Endothelial cell of umbilical vein (primary cell): ENCODE results near the gene BORCS6. TPM values are rescaled to one million over a fixed set of nuclear protein-coding genes. Genes with fewer than 3 reads are reported as not detected.

Source experiments
- Bru-seq: library from RNA; stranded (reverse); fragments of 400-500 nt; gene quantifications from one replicate; lab custom pipeline; 2021; lab: Mats Ljungman, UMichigan
- BruChase-seq, 2 experiments: library from RNA; stranded (reverse); fragments of 400-500 nt; gene quantifications; one replicate each; lab custom pipeline; 2021; lab: Mats Ljungman, UMichigan
- BruUV-seq: library from RNA; stranded (reverse); fragments of 400-500 nt; replicated peaks from 2 replicates; lab custom pipeline; 2021; lab: Mats Ljungman, UMichigan
- CTCF ChIA-PET: fragments of 300-600, 350-600 bp; sonication (Branson Sonifier 250); formaldehyde crosslinking; loops from one replicate; lab custom pipeline; 2021; ENCODE audit warnings: antibody characterized with exemption, inconsistent platforms; lab: Charles Lee
- POLR2A ChIA-PET: fragments of 300-600, 350-600 bp; sonication (Branson Sonifier 250); formaldehyde crosslinking; loops from one replicate; lab custom pipeline; 2021; ENCODE audit warnings: antibody characterized with exemption, inconsistent platforms; lab: Charles Lee
- DNase-seq: peaks from one replicate; pipeline ENCODE4 v3.0.0-alpha.2; 2011; ENCODE audit warnings: low read depth, low spot score
- FAIRE-seq: peaks from 2 replicates; lab custom pipeline; 2011; peaks lifted over from hg19 to GRCh38; lab: Jason Lieb, UNC
- H2AFZ ChIP-seq: 2 replicates; pipeline ENCODE4 v1.6.0; 2012; ENCODE audit warnings: low read depth, low read length, control low read depth, inconsistent platforms
- H3K27ac ChIP-seq: 2 replicates; pipeline ENCODE4 v1.5.1; 2011; ENCODE audit warnings: low read depth, mild to moderate bottlenecking, control low read depth, low read length, moderate library complexity; ENCODE audit not compliant: insufficient read depth
- H3K27me3 ChIP-seq, 2 experiments: 2 replicates each; pipeline versions ENCODE4 v1.6.0 to v1.6.1; 2011; ENCODE audit warnings: low read length in 2 of 2, mixed read lengths in 1 of 2; ENCODE audit not compliant: control insufficient read depth in 2 of 2, insufficient read depth in 2 of 2
- H3K36me3 ChIP-seq, 2 experiments: 2 replicates in 1 of 2; 3 replicates in 1 of 2; pipeline ENCODE4 v1.5.1; 2011; ENCODE audit warnings: low read length in 2 of 2, mild to moderate bottlenecking in 1 of 2, moderate library complexity in 1 of 2; ENCODE audit not compliant: control insufficient read depth in 2 of 2, insufficient read depth in 2 of 2; ENCODE audit errors: extremely low read depth in 1 of 2
- H3K4me1 ChIP-seq: 3 replicates; pipeline ENCODE4 v1.5.1; 2011; ENCODE audit warnings: mild to moderate bottlenecking, low read length; ENCODE audit not compliant: control insufficient read depth, insufficient read depth; ENCODE audit errors: extremely low read depth
- H3K4me2 ChIP-seq: 2 replicates; pipeline ENCODE4 v1.6.1; 2011; ENCODE audit warnings: low read length, control low read depth, mixed read lengths; ENCODE audit not compliant: insufficient read depth
- H3K4me3 ChIP-seq, 3 experiments: fragments of 200-600 bp in 1 of 3; sonication (generic), shearing (Covaris generic) in 1 of 3; replicated peaks in 1 of 3; 2 replicates each; pipeline ENCODE4 v1.5.1; 2011 to 2016; ENCODE audit warnings: control low read depth in 3 of 3, low read length in 3 of 3, mild to moderate bottlenecking in 2 of 3, inconsistent platforms in 1 of 3, low read depth in 1 of 3, moderate library complexity in 1 of 3; ENCODE audit not compliant: insufficient read depth in 1 of 3
- H3K79me2 ChIP-seq: 2 replicates; pipeline ENCODE4 v1.6.0; 2012; ENCODE audit warnings: low read length, inconsistent platforms; ENCODE audit not compliant: control insufficient read depth, insufficient read depth
- H3K9ac ChIP-seq: replicated peaks from 2 replicates; pipeline ENCODE3; 2011; ENCODE audit warnings: low read length, control low read depth; ENCODE audit not compliant: insufficient read depth; ENCODE audit errors: extremely low read depth
- H3K9me1 ChIP-seq: replicated peaks from 3 replicates; pipeline ENCODE4 v1.6.0; 2011; ENCODE audit warnings: mild to moderate bottlenecking, low read length; ENCODE audit not compliant: control insufficient read depth, insufficient read depth; ENCODE audit errors: extremely low read depth
- H3K9me3 ChIP-seq: replicated peaks from 2 replicates; pipeline ENCODE4 v1.5.1; 2012; ENCODE audit warnings: low read length, inconsistent platforms; ENCODE audit not compliant: control insufficient read depth, insufficient read depth
- H4K20me1 ChIP-seq: replicated peaks from 2 replicates; pipeline ENCODE3; 2011; ENCODE audit warnings: mild to moderate bottlenecking, low read length; ENCODE audit not compliant: control insufficient read depth, insufficient read depth; ENCODE audit errors: extremely low read depth
- CTCF ChIP-seq, 2 donors: IDR thresholded peaks; 1 replicate in 1 of 2; 2 replicates in 1 of 2; pipeline ENCODE4 v1.5.1; 2011; ENCODE audit warnings: low read length in 2 of 2, mild to moderate bottlenecking in 2 of 2, moderate library complexity in 2 of 2, control low read depth in 1 of 2, inconsistent platforms in 1 of 2, low read depth in 1 of 2; ENCODE audit not compliant: insufficient read depth in 1 of 2; ENCODE audit errors: extremely low read depth in 1 of 2
- EZH2 ChIP-seq: IDR thresholded peaks from 2 replicates; pipeline ENCODE4 v1.6.1; 2012; ENCODE audit warnings: borderline replicate concordance, low read depth, mild to moderate bottlenecking, moderate library complexity, low read length, inconsistent platforms; ENCODE audit not compliant: severe bottlenecking
- FOS ChIP-seq: IDR thresholded peaks from 2 replicates; pipeline ENCODE4 v1.6.1; 2011; ENCODE audit warnings: mild to moderate bottlenecking, low read length, moderate library complexity, borderline replicate concordance; ENCODE audit not compliant: insufficient read depth
- GATA2 ChIP-seq: IDR thresholded peaks from 2 replicates; pipeline ENCODE4 v1.7.0; 2011; ENCODE audit warnings: low read depth, mild to moderate bottlenecking, moderate library complexity, mixed read lengths, low read length; ENCODE audit not compliant: insufficient read length, insufficient read depth
- JUN ChIP-seq: IDR thresholded peaks from 2 replicates; pipeline ENCODE4 v1.6.1; 2011; ENCODE audit warnings: borderline replicate concordance, low read depth; ENCODE audit not compliant: insufficient read length, insufficient read depth
- MAX ChIP-seq: IDR thresholded peaks from 2 replicates; pipeline ENCODE4 v1.6.1; 2011; ENCODE audit not compliant: insufficient read depth, insufficient read length
- MYC ChIP-seq: IDR thresholded peaks from one replicate; pipeline ENCODE4 v1.6.1; 2011; ENCODE audit warnings: mild to moderate bottlenecking, low read depth, low read length
- POLR2A ChIP-seq: IDR thresholded peaks from 2 replicates; pipeline ENCODE4 v1.6.1; 2012; ENCODE audit warnings: low read depth, mild to moderate bottlenecking, control low read depth, low read length
- POLR2AphosphoS5 ChIP-seq: IDR thresholded peaks from 2 replicates; pipeline ENCODE4 v1.6.1; 2012; ENCODE audit warnings: low read depth, mild to moderate bottlenecking, control low read depth, low read length, moderate library complexity; ENCODE audit not compliant: insufficient read depth
- dilution Hi-C: fragments of 300-500 bp; cut with MboI; formaldehyde crosslinking; loops from one replicate; pipeline ENCODE4 v1.15.0; 2019; ENCODE audit warnings: low sequenced_read_pairs; ENCODE audit not compliant: extremely low pct_ligation_motif_present
- intact Hi-C: fragments of 100-400 bp; cut with micrococcal nuclease; formaldehyde crosslinking; loops from one replicate; pipeline ENCODE4 v1.10.0; 2022
- long read RNA-seq: library from polyadenylated mRNA; stranded (forward); transcript quantifications from one replicate; pipeline ENCODE4 v2.0.0, GENCODE V29; 2021
- polyA minus RNA-seq, 3 experiments: library from RNA; depleted of rRNA, polyadenylated mRNA; stranded (reverse); fragments of >200 nt; gene quantifications; 1 replicate in 1 of 3; 2 replicates in 2 of 3; pipeline ENCODE4 v1.2.3, GENCODE V29; 2011
- polyA plus RNA-seq, 4 experiments: library from polyadenylated mRNA; depleted of rRNA in 3 of 4; stranded (reverse) in 3 of 4; unstranded in 1 of 4; fragments of >200 nt; gene quantifications; 2 replicates each; pipeline versions ENCODE4 v1.2.1 to v1.2.3, GENCODE V29; 2011 to 2012; ENCODE audit warnings: missing spikeins in 1 of 4
- total RNA-seq: library from RNA; stranded (reverse); gene quantifications from 2 replicates; pipeline ENCODE4 v1.2.3, GENCODE V29; 2021

Gene BORCS6
- 8.3 and 9.0 TPM in 2 replicates for total RNA-seq
- polyA plus RNA-seq = 8.0 and 9.7 TPM in 2 replicates
- polyA plus RNA-seq (2011; cell fraction: cytosol; rRNA removed) = 4.8 and 6.6 TPM in 2 replicates
- 2.5 and 2.8 TPM in 2 replicates for polyA plus RNA-seq (2011; cell fraction: nucleus; rRNA removed)
- 3.7 and 4.4 TPM in 2 replicates for polyA plus RNA-seq (2012)
- 3.1 and 4.6 TPM in 2 replicates for polyA minus RNA-seq
- 8.5 TPM for polyA minus RNA-seq (2011; cell fraction: cytosol; rRNA and poly(A)+ RNA removed)
- 1.0 and 2.1 TPM in 2 replicates for polyA minus RNA-seq (2011; cell fraction: nucleus; rRNA and poly(A)+ RNA removed)
- Bru-seq, nascent RNA = percentile 44 among the genes with signal in this experiment
- percentile 45 among the genes with signal in this experiment for BruChase-seq, experiment 1, labeled RNA remaining after a 6-hour chase
- percentile 48 among the genes with signal in this experiment for BruChase-seq, experiment 2, labeled RNA remaining after a 2-hour chase
- long read RNA-seq, transcript BORCS6-201 (1 exons, 2,575 nt) = major isoform, 45 of 45 reads
- long read RNA-seq, partial matches to known transcripts = 0 of 45 reads
- long read RNA-seq, other reads (novel, unspliced or antisense) = 0 of 45 reads

GRCh38 chr17:8189711-8190477 lies at the start of gene BORCS6:
Gene BORCS6, minus strand, starts transcription at chr17:8190180. Its CDS starts 40 bp downstream, at chr17:8190140.
- TF ChIP-seq POLR2A (no peak), FOS (no peak), POLR2AphosphoS5 (peak; percentile 27), MYC (no peak), MAX (peak; percentile 73), EZH2 (no peak), GATA2 (no peak), JUN (no peak), CTCF (IDR thresholded peaks at IDR 0.05; ENCODE audit: extremely low read depth in 1 of 2, insufficient read depth in 1 of 2, low read depth in 1 of 2, low read length in 2 of 2) (peak in 1 of 2 donors; percentile 5)
- peaks cover 8% of the 10 kb centered on the region for H3K79me2 ChIP-seq
- no peaks in the 10 kb centered on the region for H3K9me3 ChIP-seq
- intact Hi-C loops = no loop called here
- dilution Hi-C loops = no loop called here
- POLR2A ChIA-PET = interaction anchor here (0.6 to 1.4 kb wide), 6 partner anchors 9 to 58 kb away, joined by 3 to 16 read pairs (median 4); partner anchors contain the start of genes AURKB and CTC1
- peak within 1 kb of the TSS; percentile 45 to 66 (median 49) for H3K4me3 ChIP-seq
- BruUV-seq = TSS peak; percentile 38
- H3K36me3 ChIP-seq = no peaks in the 10 kb centered on the region
- peaks cover 27% of the 10 kb centered on the region for H3K4me1 ChIP-seq
- peak within 1 kb of the TSS; percentile 78 for H2AFZ ChIP-seq
- no peaks in the 10 kb centered on the region for H3K9me1 ChIP-seq
- CTCF ChIA-PET = interaction anchor here (0.5 to 4.3 kb wide), 10 partner anchors 10 to 473 kb away, joined by 3 to 34 read pairs (median 4); partner anchors contain the start of gene AURKB
- DNase-seq (peak; percentile 98), FAIRE-seq (peak; percentile 96)
- no peaks in the 10 kb centered on the region for H4K20me1 ChIP-seq
- peak within 1 kb of the TSS; percentile 65 for H3K27ac ChIP-seq
- peak within 1 kb of the TSS; percentile 79 for H3K9ac ChIP-seq
- peak within 1 kb of the TSS; percentile 71 for H3K4me2 ChIP-seq
- no peaks in the 10 kb centered on the region for H3K27me3 ChIP-seq
